ENCODE measurements around the gene SNRPA. TPM values are rescaled to one million over a fixed set of nuclear protein-coding genes. Genes with fewer than 3 reads are reported as not detected.
"Not testable (repeated sequence)": the region's sequence is repeated elsewhere in the genome, so short reads cannot be mapped to it uniquely, and the experiment has no call there.

Gene SNRPA
- total and polyA plus RNA-seq, 7 experiments from 2014 or later: 44.1 to 166 (median 69.9) TPM

DNA sequence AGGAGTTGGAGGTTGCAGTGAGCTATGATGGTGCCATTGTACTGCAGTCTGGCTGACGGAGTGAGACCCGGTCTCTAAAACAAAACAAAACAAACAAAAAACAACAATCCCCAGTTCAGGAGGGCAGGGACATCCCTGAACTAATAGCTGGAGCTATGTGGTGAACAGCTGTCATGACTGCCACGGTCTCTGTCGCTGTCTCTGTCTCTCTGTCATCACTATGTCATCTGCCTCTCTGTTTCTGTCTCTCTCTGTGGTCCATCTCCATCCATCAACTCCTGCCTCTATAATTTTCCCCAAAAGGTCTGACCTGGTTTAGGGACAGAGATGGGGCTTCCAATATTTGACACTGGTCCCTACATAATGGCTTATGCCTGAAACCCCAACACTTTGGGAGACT is 26.7 kb upstream of the SNRPA start:
- Histone ChIP-seq H3K36me3 (ENCODE audit: control insufficient read depth in 2 of 3, insufficient read depth in 3 of 3, low read length in 3 of 3) (peaks cover 0 to 12% (median 6%) of the 10 kb centered on the region in 3 experiments), H3K9me3 (ENCODE audit: control insufficient read depth in 2 of 3, low read length in 3 of 3) (no peaks in the 10 kb centered on the region), H3K4me3 (ENCODE audit: low read length) (no peak overlapping the region), H3K4me1 (ENCODE audit: control insufficient read depth in 2 of 2, insufficient read depth in 2 of 2, low read length in 2 of 2) (peaks cover 0 to 13% of the 10 kb centered on the region in 2 donors), H3K27ac (ENCODE audit: low read depth, low read length) (no peak overlapping the region), H3K27me3 (ENCODE audit: control insufficient read depth in 2 of 2, insufficient read depth in 2 of 2, low read length in 2 of 2) (no peaks in the 10 kb centered on the region)
- ChIA-PET POLR2A (interaction anchor here (0.7 kb wide), 1 partner anchor 28 kb away, joined by 3 read pairs; no protein-coding TSS in a partner anchor), CTCF (no interaction called here)
- intact Hi-C loops (cut with micrococcal nuclease): no loop called here
- ATAC-seq (no peak), DNase-seq (no peak)
- Mint-ChIP-seq H3K27ac (no peak overlapping the region), H3K4me3 (no peak overlapping the region), H3K36me3 (peaks cover 0 to 51% (median 12%) of the 10 kb centered on the region in 5 donors), H3K9me3 (peaks cover 0 to 5% (median 0%) of the 10 kb centered on the region in 11 donors), H3K27me3 (no peaks in the 10 kb centered on the region), H3K4me1 (peaks cover 15 to 47% (median 34%) of the 10 kb centered on the region in 7 donors)

DNA sequence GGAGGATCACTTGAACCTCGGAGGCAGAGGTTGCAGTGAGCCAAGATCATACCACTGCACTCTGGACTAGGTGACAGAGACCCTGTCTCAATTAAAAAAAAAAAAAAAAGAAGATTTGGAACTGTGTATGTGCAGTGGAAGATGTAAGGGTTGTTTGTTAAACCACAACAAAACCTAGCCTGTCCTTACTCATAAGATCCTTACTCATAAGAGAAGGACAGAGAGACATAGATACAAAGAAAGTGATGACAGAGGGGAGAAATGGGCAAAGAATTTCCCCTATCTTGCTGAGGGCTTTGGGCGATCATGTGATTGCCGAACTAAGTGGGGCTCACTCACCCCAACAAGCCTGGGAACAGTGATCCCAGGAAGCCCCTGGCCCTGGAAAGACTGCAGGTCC is 26.1 kb upstream of the SNRPA start:
- peaks cover 0 to 5% (median 0%) of the 10 kb centered on the region in 11 donors for H3K9me3 Mint-ChIP-seq
- Histone ChIP-seq H3K36me3 (ENCODE audit: control insufficient read depth in 2 of 3, insufficient read depth in 3 of 3, low read length in 3 of 3) (peaks cover 0 to 12% (median 6%) of the 10 kb centered on the region in 3 experiments), H3K4me1 (ENCODE audit: control insufficient read depth in 2 of 2, insufficient read depth in 2 of 2, low read length in 2 of 2) (peaks cover 0 to 8% of the 10 kb centered on the region in 2 donors), H3K4me3 (ENCODE audit: low read length) (no peak overlapping the region), H3K27me3 (ENCODE audit: control insufficient read depth in 2 of 2, insufficient read depth in 2 of 2, low read length in 2 of 2) (no peaks in the 10 kb centered on the region), H3K9me3 (ENCODE audit: control insufficient read depth in 2 of 3, low read length in 3 of 3) (no peaks in the 10 kb centered on the region), H3K27ac (ENCODE audit: low read depth, low read length) (no peak overlapping the region)
- H3K27ac Mint-ChIP-seq: no peak overlapping the region
- H3K36me3 Mint-ChIP-seq: peaks cover 0 to 51% (median 12%) of the 10 kb centered on the region in 5 donors
- no peak for DNase-seq
- ChIA-PET POLR2A (interaction anchor here (0.6 to 0.7 kb wide), 2 partner anchors 28 to 57 kb away, joined by 3 read pairs; no protein-coding TSS in a partner anchor), CTCF (no interaction called here)
- peaks cover 15 to 42% (median 29%) of the 10 kb centered on the region in 7 donors for H3K4me1 Mint-ChIP-seq
- intact Hi-C loops (cut with micrococcal nuclease): no loop called here
- H3K27me3 Mint-ChIP-seq: no peaks in the 10 kb centered on the region
- H3K4me3 Mint-ChIP-seq: no peak overlapping the region
- no peak for ATAC-seq

DNA sequence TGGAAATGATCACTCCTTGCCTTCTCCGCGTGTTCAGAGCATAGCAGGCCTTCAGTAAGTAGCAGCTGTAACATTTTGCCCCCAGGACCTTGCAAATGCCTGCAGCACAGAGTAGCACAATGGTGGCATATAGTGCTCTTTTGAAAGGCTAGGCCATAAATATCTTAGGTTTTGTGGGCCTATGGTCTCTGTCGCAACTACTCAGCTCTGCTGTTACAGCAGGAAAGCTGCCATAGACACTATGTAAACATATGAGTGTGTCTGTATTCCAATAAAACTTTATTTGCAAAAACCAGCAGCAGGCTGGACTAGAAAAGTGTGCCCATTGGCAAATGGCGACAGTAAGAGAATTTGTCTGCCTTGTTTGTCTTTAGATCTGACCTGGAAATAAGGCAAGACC is 24.7 kb upstream of the SNRPA start:
- no peak overlapping the region for H3K4me3 Mint-ChIP-seq
- Histone ChIP-seq H3K36me3 (ENCODE audit: control insufficient read depth in 2 of 3, insufficient read depth in 3 of 3, low read length in 3 of 3) (peaks cover 0 to 22% (median 6%) of the 10 kb centered on the region in 3 experiments), H3K4me1 (ENCODE audit: control insufficient read depth in 2 of 2, insufficient read depth in 2 of 2, low read length in 2 of 2) (peaks cover 0 to 4% of the 10 kb centered on the region in 2 donors), H3K27me3 (ENCODE audit: control insufficient read depth in 2 of 2, insufficient read depth in 2 of 2, low read length in 2 of 2) (no peaks in the 10 kb centered on the region), H3K27ac (ENCODE audit: low read depth, low read length) (no peak overlapping the region), H3K9me3 (ENCODE audit: control insufficient read depth in 2 of 3, low read length in 3 of 3) (no peaks in the 10 kb centered on the region), H3K4me3 (ENCODE audit: low read length) (no peak overlapping the region)
- peaks cover 5 to 29% (median 17%) of the 10 kb centered on the region in 7 donors for H3K4me1 Mint-ChIP-seq
- H3K27ac Mint-ChIP-seq: no peak overlapping the region
- ATAC-seq (no peak), DNase-seq (no peak)
- peaks cover 0 to 5% (median 0%) of the 10 kb centered on the region in 11 donors for H3K9me3 Mint-ChIP-seq
- H3K36me3 Mint-ChIP-seq: peaks cover 3 to 50% (median 20%) of the 10 kb centered on the region in 5 donors
- CTCF ChIA-PET: interaction anchor here (0.7 kb wide), 1 partner anchor 92 kb away, joined by 3 read pairs; no protein-coding TSS in a partner anchor
- POLR2A ChIA-PET: no interaction called here
- H3K27me3 Mint-ChIP-seq: no peaks in the 10 kb centered on the region
- intact Hi-C loops (cut with micrococcal nuclease): no loop called here

GRCh38 chr19:40730065-40730464 is 20.9 kb upstream of the SNRPA start:
- H3K4me1 Mint-ChIP-seq; H3K27ac Mint-ChIP-seq; H3K4me3 ChIP-seq (ENCODE audit: low read length); ATAC-seq; CTCF ChIA-PET; DNase-seq; H3K27me3 Mint-ChIP-seq; H3K27me3 ChIP-seq (ENCODE audit: control insufficient read depth in 2 of 2, insufficient read depth in 2 of 2, low read length in 2 of 2); H3K9me3 ChIP-seq (ENCODE audit: control insufficient read depth in 2 of 3, low read length in 3 of 3); H3K4me1 ChIP-seq (ENCODE audit: control insufficient read depth in 2 of 2, insufficient read depth in 2 of 2, low read length in 2 of 2); H3K9me3 Mint-ChIP-seq; H3K4me3 Mint-ChIP-seq; POLR2A ChIA-PET; intact Hi-C loops (cut with micrococcal nuclease); H3K27ac ChIP-seq (ENCODE audit: low read depth, low read length): not testable (repeated sequence)
- peaks cover 4 to 54% (median 25%) of the 10 kb centered on the region in 5 donors for H3K36me3 Mint-ChIP-seq
- H3K36me3 ChIP-seq (ENCODE audit: control insufficient read depth in 2 of 3, insufficient read depth in 3 of 3, low read length in 3 of 3): peaks cover 0 to 53% (median 0%) of the 10 kb centered on the region in 3 experiments

DNA sequence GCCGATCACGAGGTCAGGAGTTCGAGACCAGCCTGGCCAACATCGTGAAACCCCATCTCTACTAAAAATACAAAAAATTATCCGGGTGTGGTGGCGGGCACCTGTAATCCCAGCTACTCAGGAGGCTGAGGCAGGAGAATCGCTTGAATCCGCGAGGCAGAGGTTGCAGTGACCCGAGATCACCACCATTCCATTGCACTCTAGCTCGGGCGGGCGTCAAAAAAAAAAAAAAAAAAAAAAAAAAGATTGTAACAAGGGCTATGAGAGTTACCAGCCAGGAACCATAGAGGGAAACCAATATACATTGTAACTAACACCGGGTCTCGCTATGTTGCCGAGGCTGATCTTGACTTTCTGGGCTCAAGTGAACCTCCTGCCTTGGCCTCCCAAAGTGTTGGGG is 18.7 kb upstream of the SNRPA start:
- DNase-seq; H3K27me3 ChIP-seq (ENCODE audit: control insufficient read depth in 2 of 2, insufficient read depth in 2 of 2, low read length in 2 of 2); H3K27ac Mint-ChIP-seq; H3K9me3 Mint-ChIP-seq; intact Hi-C loops (cut with micrococcal nuclease); H3K27ac ChIP-seq (ENCODE audit: low read depth, low read length); H3K4me3 Mint-ChIP-seq; H3K4me1 Mint-ChIP-seq; H3K4me3 ChIP-seq (ENCODE audit: low read length); H3K27me3 Mint-ChIP-seq; ATAC-seq; H3K4me1 ChIP-seq (ENCODE audit: control insufficient read depth in 2 of 2, insufficient read depth in 2 of 2, low read length in 2 of 2); H3K9me3 ChIP-seq (ENCODE audit: control insufficient read depth in 2 of 3, low read length in 3 of 3): not testable (repeated sequence)
- H3K36me3 ChIP-seq (ENCODE audit: control insufficient read depth in 2 of 3, insufficient read depth in 3 of 3, low read length in 3 of 3): peaks cover 0 to 66% (median 0%) of the 10 kb centered on the region in 3 experiments
- POLR2A ChIA-PET: interaction anchor here (1.9 kb wide), 1 partner anchor 46 kb away, joined by 6 read pairs; the partner anchor contains the start of gene RAB4B
- CTCF ChIA-PET: interaction anchor here (0.6 to 0.8 kb wide), 3 partner anchors 10 to 424 kb away, joined by 3 read pairs; no protein-coding TSS in a partner anchor
- peaks cover 4 to 50% (median 30%) of the 10 kb centered on the region in 5 donors for H3K36me3 Mint-ChIP-seq

GRCh38 chr19:40733149-40733548 is 17.9 kb upstream of the SNRPA start:
- no peaks in the 10 kb centered on the region for H3K9me3 ChIP-seq (ENCODE audit: control insufficient read depth in 2 of 3, low read length in 3 of 3)
- Mint-ChIP-seq H3K9me3 (no peaks in the 10 kb centered on the region), H3K27me3 (no peaks in the 10 kb centered on the region), H3K4me1 (peaks cover 0 to 4% (median 0%) of the 10 kb centered on the region in 7 donors), H3K36me3 (peaks cover 4 to 47% (median 29%) of the 10 kb centered on the region in 5 donors), H3K27ac (no peak overlapping the region), H3K4me3 (no peak overlapping the region)
- no peak overlapping the region for H3K27ac ChIP-seq (ENCODE audit: low read depth, low read length)
- H3K4me3 ChIP-seq (ENCODE audit: low read length): no peak overlapping the region
- no peaks in the 10 kb centered on the region for H3K27me3 ChIP-seq (ENCODE audit: control insufficient read depth in 2 of 2, insufficient read depth in 2 of 2, low read length in 2 of 2)
- DNase-seq (no peak), ATAC-seq (no peak)
- CTCF ChIA-PET: interaction anchor here (0.6 kb wide), 1 partner anchor 423 kb away, joined by 3 read pairs; no protein-coding TSS in a partner anchor
- POLR2A ChIA-PET: interaction anchor here (0.9 to 1.9 kb wide), 2 partner anchors 24 to 45 kb away, joined by 3 to 6 read pairs; partner anchors contain the start of gene RAB4B
- intact Hi-C loops (cut with micrococcal nuclease): no loop called here
- no peaks in the 10 kb centered on the region for H3K4me1 ChIP-seq (ENCODE audit: control insufficient read depth in 2 of 2, insufficient read depth in 2 of 2, low read length in 2 of 2)
- peaks cover 0 to 63% (median 0%) of the 10 kb centered on the region in 3 experiments for H3K36me3 ChIP-seq (ENCODE audit: control insufficient read depth in 2 of 3, insufficient read depth in 3 of 3, low read length in 3 of 3)
